Suppressor macrophage treated with lipopolysaccharide for 4 hours (primary cell): Measurements from ENCODE around the gene ZNF282.
"Not testable (repeated sequence)": the region's sequence is repeated elsewhere in the genome, so short reads cannot be mapped to it uniquely, and the experiment has no call there.

Experiments
- DNase-seq: peaks from one replicate; pipeline ENCODE4 v3.0.0-alpha.2; 2020

The ZNF282 gene

DNA sequence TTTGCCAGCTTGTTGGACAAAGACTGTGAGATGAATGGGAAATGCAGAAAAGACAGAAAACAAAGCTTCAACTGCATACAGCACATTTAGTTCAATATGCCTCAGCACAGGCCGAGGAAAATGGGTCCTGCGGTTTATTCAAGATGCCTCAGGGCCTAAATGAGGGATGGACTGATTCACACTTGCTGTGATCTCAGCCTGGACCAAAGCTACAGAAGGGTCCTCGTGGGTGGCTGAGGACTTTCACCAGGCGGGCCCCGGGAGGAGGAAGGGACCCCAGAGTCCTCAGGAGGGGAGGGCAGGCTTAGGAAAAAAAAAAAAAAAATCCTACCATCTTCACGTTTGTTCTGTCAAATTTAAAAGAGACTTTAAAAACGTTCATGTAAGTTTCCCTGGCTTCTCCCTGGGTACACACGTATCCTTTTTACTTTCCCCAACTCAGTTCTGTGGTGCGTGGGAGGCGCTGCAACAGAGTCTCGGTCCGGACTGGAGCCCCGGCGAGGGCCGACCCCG lies 66.0 kb downstream of the ZNF282 start:
- DNase-seq = peak; percentile 7

- DNase-seq = peak; percentile 90
These were observed 66.7 kb downstream of the ZNF282 start, which contains the start of gene ZNF783 for GRCh38 chr7:149261829-149262617. Gene ZNF783 (plus strand): TSS chr7:149262196. CDS start chr7:149262334, 138 bp downstream.

- no peak for DNase-seq
These were observed 71.1 kb downstream of the ZNF282 start for GRCh38 chr7:149266451-149266850.

- no peak for DNase-seq
These were observed 72.4 kb downstream of the ZNF282 start for GRCh38 chr7:149267733-149268132.

DNA sequence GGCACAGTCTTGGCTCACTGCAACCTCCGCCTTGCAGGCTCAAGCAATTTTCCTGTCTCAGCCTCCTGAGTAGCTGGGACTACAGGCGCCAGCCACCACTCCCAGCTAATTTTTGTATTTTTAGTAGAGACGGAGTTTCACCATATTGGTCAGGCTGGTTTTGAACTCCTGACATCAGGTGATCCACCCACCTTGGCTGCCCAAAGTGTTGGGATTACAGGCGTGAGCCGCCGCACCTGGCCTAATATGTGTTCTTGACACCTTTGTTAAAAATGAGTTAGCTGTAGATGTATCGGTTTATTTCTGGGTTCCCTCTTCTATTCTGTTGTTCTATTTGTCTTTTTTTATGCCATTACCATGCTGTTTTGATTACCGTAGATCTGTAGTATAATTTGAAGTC lies 79.1 kb downstream of the ZNF282 start:
- not testable (repeated sequence) for DNase-seq
